Upper lobe of left lung (tissue), 4 donors: ENCODE measurements around the gene KLHL1.

Experiments
- POLR2AphosphoS5 ChIP-seq, 2 donors: sonication (generic); formaldehyde crosslinking; IDR thresholded peaks; one replicate each; pipeline ENCODE4 v1.5.1; 2017; ENCODE audit warnings: antibody characterized with exemption in 2 of 2
- TF ChIP-seq, protein P1 (sequence below), 6 experiments: fragments of 450-650 bp in 4 of 6; fragments of 200-600 bp in 2 of 6; sonication (generic) in 2 of 6; IDR thresholded peaks; one replicate each; pipeline ENCODE4 v1.5.1; 2016 to 2019; ENCODE audit warnings: antibody characterized with exemption in 6 of 6

DNA sequence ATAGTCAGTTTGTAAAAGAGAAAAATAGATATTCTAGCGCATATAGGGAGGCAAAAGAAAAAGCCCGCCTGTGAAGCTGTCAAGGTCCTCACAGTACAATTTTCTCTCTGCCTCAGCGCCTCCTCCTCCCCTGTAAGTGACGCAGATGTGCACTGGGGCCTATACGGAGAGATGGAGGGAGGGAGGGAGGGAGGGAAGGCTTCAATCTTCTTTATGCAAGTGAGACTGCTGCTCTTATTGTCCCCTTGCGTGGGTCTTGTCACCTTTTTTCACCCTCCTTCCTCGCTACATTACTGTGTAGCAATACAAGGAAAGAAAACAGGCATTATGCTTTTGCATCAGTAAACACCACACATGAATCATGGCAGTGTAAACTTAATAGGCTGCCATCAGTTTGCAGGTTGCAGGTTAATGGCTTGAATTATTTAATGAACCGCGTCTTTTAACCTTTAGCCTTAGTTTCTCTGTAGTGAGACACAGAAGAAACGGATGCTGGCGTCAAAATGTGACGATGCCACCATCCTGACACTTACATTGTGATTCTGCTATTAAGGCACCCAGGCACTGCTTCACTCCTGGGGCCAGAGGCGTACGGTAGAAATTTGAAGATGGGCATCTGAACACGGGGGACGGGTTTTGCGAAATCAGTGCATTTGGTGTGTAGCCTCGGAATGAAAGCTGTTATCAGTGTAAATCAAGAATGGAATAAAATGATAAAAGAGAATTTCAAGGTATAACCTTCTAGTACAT, at the start of gene KLHL1:
- TF ChIP-seq, protein P1, sequence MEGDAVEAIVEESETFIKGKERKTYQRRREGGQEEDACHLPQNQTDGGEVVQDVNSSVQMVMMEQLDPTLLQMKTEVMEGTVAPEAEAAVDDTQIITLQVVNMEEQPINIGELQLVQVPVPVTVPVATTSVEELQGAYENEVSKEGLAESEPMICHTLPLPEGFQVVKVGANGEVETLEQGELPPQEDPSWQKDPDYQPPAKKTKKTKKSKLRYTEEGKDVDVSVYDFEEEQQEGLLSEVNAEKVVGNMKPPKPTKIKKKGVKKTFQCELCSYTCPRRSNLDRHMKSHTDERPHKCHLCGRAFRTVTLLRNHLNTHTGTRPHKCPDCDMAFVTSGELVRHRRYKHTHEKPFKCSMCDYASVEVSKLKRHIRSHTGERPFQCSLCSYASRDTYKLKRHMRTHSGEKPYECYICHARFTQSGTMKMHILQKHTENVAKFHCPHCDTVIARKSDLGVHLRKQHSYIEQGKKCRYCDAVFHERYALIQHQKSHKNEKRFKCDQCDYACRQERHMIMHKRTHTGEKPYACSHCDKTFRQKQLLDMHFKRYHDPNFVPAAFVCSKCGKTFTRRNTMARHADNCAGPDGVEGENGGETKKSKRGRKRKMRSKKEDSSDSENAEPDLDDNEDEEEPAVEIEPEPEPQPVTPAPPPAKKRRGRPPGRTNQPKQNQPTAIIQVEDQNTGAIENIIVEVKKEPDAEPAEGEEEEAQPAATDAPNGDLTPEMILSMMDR (IDR thresholded peaks at IDR 0.05) = no peak
- no peak for TF ChIP-seq POLR2AphosphoS5 (IDR thresholded peaks at IDR 0.05)
